Activated gamma-delta T cell treated with anti-CD3 and anti-CD28 coated beads, Interleukin-2, amount 50 U/mL, for 16 hours (primary cell): Measurements from ENCODE around the gene GPR135.
A peak's percentile ranks its signal among the peaks of the same experiment; 100 is the strongest.

Source experiments
- DNase-seq: peaks from one replicate; pipeline ENCODE4 v3.0.0-alpha.2; 2020; ENCODE audit warnings: low read depth

The GPR135 gene

GRCh38 chr14:59465316-59466135 is at the start of gene GPR135:
Gene GPR135, minus strand, starts transcription at chr14:59465380. Its CDS starts 154 bp downstream, at chr14:59465226.
- no peak for DNase-seq

- no peak for DNase-seq
These were observed 46.9 kb upstream of the GPR135 start for GRCh38 chr14:59511916-59512575.

- no peak for DNase-seq
These were observed 45.8 kb upstream of the GPR135 start for GRCh38 chr14:59510966-59511365.

- no peak for DNase-seq
These were observed 44.8 kb upstream of the GPR135 start for GRCh38 chr14:59510001-59510400.

- DNase-seq = no peak
These were observed 43.9 kb upstream of the GPR135 start for GRCh38 chr14:59509101-59509500.

GRCh38 chr14:59507752-59508103 is 42.5 kb upstream of the GPR135 start:
- DNase-seq = no peak

- no peak for DNase-seq
These were observed 42.0 kb upstream of the GPR135 start for GRCh38 chr14:59507063-59507751.

- DNase-seq = no peak
These were observed 38.1 kb upstream of the GPR135 start for GRCh38 chr14:59503256-59503655.

- no peak for DNase-seq
These were observed 35.6 kb upstream of the GPR135 start for GRCh38 chr14:59500732-59501131.

- DNase-seq = no peak
These were observed 27.2 kb upstream of the GPR135 start for GRCh38 chr14:59492384-59492783.

GRCh38 chr14:59490756-59491155 is 25.6 kb upstream of the GPR135 start:
- DNase-seq = no peak

- DNase-seq = no peak
These were observed 19.5 kb upstream of the GPR135 start for GRCh38 chr14:59484639-59485175.

- DNase-seq = peak; percentile 97
These were observed 18.8 kb upstream of the GPR135 start, which contains the start of the genes JKAMP and L3HYPDH for GRCh38 chr14:59483819-59484638. Gene JKAMP, plus strand, starts transcription at chr14:59484517. Its CDS starts 73 bp downstream, at chr14:59484590. Gene L3HYPDH, minus strand, starts transcription at chr14:59484408. Its CDS starts 92 bp downstream, at chr14:59484316.

- no peak for DNase-seq
These were observed 18.2 kb upstream of the GPR135 start for GRCh38 chr14:59483363-59483762.

- DNase-seq = no peak
These were observed 17.6 kb upstream of the GPR135 start for GRCh38 chr14:59482541-59483331.

- no peak for DNase-seq
These were observed 16.8 kb upstream of the GPR135 start for GRCh38 chr14:59481871-59482540.

GRCh38 chr14:59481407-59481806 is 16.2 kb upstream of the GPR135 start:
- no peak for DNase-seq

GRCh38 chr14:59480166-59480565 is 15.0 kb upstream of the GPR135 start:
- DNase-seq = no peak

- no peak for DNase-seq
These were observed 13.4 kb upstream of the GPR135 start for GRCh38 chr14:59478540-59478939.

- no peak for DNase-seq
These were observed 10.5 kb upstream of the GPR135 start for GRCh38 chr14:59475709-59476108.
